HS-27A (cell line): ENCODE data around the gene TIMP1.

Experiments used
- DNase-seq: peaks from one replicate; pipeline ENCODE4 v3.0.0-alpha.2; 2012; ENCODE audit warnings: low read depth, missing footprints

TIMP1 gene

DNA sequence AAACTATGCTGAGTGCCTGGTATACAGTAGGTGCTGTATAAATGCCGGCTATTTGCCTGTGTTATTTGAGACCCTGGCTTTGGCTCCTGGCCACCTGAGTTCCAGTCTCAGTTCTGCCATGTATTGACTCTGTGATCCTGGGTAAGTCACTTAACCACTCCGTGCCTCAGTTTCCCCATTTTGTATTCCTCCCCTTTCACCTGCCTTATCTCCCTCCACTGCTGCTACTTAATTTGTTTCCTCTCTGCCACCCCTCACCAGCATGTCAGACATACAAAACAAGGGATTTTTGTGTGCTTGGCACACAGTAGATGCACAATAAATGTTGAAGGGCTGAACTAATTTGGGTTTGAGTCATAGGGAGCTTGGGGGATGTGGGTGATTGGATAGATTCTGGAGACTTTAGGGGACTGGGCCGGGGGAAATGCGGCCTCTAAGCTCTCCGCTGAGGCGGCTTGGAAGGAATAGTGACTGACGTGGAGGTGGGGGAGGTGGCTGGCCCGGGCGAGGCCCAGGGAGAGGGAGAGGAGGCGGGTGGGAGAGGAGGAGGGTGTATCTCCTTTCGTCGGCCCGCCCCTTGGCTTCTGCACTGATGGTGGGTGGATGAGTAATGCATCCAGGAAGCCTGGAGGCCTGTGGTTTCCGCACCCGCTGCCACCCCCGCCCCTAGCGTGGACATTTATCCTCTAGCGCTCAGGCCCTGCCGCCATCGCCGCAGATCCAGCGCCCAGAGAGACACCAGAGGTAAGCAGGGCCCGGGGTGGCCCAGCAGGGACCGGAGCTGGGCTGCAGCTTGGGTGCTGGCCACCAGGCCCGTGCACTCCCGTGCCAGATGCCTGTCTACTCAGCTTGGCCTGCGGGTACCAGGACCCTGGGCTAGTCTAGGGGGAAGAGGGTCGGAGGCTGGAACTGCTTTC lies at the start of gene TIMP1:
TSS of gene TIMP1 (plus strand) at position 706 of the 917 bp plus-strand sequence. CDS start 980 bp downstream, outside the sequence.
- DNase-seq: peak; percentile 58

DNA sequence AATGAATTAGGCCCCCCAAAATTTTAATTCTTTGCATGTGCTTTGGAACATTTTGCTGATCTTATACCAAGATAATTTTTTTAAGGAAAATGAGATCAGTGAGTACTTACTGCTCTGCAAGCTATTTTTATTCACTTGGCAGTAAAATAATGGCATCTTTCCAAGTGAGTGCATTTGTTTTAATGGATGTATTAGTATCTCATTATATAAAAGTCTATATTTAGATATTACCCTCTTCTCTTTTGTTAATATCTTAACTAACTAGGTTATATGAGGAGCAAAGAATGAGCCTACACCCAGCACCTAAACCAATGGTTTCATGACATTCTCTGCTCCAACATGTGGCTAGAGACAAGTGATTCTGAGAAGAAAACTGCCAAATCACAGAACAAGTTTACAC lies 42.4 kb upstream of the TIMP1 start:
- no peak for DNase-seq

DNA sequence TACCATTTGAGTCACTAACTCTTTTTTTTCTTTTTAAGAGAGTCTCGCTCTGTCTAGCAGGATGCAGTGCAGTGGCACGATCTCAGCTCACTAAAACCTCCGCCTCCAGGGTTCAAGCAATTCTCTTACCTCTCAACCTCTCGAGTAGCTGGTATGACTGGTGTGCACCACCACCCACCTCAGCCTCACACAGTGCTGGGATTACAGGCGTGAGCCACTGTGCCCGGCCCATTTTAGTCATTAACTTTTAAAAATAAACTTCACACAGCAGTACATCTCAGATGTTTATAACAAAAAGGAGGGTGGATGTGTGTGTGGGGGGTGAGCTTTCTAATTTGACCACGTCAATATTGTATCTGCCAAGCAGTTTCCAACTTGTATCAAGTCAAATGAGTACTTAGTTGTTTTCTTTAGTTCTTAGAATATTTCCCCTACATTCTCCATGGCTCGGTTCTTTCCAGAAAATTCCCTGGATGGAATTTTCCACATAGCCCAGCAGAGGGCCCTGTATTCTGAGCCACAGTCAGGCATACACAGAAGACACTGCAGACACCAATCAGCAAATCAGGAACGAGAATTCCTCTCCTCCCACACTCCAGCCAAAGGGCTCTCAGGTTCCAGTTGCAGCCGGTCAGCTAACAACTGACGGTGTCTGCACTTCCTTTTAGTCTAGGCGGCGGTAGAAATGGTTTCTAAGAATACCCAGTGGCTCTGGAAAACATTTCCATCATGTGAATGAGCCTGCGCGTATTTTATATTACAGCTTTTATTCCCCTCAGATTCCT lies 41.3 kb upstream of the TIMP1 start:
- DNase-seq: no peak

DNA sequence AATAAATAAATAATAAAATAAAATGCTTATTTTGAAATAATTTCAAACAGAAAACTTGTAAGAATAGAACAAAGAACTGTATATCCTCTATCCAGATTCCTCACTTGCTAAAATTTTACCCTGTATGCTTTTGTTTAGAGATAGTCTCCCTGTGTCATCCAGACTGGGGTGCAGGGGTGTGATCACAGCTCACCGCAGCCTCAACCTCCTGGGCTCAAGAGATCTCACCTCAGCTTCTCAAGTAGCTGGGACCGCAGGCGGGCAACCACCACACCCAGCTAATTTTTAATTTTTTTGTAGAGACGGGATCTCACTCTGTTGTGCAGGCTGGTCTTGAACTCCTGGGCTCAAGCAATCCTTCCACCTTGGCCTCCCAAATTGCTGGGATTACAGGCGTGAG lies 38.7 kb upstream of the TIMP1 start:
- no peak for DNase-seq

DNA sequence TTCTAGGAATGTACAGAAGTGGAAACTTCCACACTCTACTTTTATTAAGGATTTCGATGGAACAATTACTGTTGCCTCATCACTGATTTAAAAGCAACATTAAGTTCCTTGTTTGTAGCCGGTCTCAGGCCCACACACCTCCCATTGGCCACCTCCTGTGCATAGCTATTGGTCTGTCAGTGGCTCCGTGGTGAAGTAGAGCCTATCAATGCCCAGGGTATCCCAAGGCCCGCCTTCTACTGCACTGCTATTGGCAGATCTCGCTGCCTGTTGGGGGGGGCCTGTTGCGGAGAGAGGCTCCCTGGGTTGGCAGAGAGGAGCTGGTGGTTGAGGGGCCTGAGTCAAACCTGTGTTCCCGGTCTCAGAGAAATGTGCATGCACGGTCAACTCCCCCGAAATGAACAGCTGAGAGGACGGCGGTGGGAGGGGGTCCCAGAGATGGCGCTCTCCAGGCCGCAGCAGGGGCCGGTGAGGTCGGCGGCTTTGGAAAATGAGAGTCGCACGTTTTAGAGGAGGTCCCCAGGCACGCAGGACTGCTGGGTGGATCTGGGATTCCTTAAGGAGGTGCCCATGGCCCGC lies 26.1 kb upstream of the TIMP1 start:
- peak; percentile 46 for DNase-seq

- DNase-seq: no peak
These were observed 23.8 kb upstream of the TIMP1 start for GRCh38 chrX:47558436-47558835.

- no peak for DNase-seq
These were observed 21.9 kb upstream of the TIMP1 start for GRCh38 chrX:47560179-47560933.

DNA sequence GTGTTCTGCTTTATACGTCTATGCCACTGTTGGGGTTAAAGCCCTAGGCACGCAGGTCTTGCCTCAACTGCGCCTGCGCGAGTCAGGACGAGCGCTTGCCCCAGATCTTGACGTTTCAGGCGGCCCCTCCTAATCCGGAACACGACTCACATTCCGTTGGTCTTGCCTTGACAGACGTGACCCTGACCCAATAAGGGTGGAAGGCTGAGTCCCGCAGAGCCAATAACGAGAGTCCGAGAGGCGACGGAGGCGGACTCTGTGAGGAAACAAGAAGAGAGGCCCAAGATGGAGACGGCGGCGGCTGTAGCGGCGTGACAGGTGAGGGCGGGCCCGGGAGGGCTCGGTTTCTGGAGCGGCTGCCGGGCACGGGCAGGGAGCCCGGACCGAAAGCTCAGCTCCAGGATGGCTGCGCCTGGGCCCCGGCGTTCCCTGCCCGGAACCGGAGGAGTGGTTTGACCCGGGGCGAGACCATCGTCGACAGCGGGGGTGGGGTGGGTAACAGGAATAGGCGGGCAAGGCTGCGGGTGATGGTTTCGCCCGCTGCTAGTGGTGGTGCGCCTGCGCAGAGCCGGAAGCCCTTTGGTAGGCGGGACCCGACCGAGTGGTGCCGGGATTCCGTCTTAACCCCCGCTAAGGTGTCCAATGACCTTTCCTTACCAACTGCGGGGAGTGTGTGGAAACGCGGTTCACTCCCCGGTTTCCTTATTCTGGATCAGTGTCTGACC lies 21.1 kb upstream of the TIMP1 start, which contains the start of gene ARAF:
TSS of gene ARAF (plus strand) at position 272 of the 725 bp plus-strand sequence. CDS start 1,763 bp downstream, outside the sequence.
- DNase-seq: peak; percentile 86

- no peak for DNase-seq
These were observed 20.5 kb upstream of the TIMP1 start for GRCh38 chrX:47561659-47562151.

GRCh38 chrX:47562615-47563243 lies 19.5 kb upstream of the TIMP1 start:
- no peak for DNase-seq

DNA sequence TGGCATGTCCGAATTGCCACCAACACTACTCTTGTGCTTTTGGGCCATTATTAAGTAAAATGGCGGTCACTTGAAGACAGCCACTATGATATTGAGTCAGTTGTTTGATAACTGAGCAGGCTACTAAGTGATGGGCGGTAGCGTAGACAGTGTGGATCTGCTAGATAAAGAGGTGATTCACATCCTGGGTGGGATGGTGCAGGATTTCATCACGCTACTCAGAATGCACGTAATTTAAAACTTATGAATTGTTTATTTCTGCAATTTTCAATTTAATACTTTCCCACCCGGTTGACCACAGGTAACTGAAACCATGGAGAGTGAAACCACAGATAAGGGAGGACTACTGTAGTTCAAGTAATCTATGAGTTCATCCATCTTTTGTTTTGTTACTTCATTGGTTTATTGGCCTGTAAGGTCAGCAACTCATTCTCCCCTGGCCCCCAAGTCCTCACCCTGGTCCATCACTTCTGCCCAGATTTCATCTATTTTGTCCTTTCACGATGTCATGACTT lies 18.4 kb upstream of the TIMP1 start:
- no peak for DNase-seq

DNA sequence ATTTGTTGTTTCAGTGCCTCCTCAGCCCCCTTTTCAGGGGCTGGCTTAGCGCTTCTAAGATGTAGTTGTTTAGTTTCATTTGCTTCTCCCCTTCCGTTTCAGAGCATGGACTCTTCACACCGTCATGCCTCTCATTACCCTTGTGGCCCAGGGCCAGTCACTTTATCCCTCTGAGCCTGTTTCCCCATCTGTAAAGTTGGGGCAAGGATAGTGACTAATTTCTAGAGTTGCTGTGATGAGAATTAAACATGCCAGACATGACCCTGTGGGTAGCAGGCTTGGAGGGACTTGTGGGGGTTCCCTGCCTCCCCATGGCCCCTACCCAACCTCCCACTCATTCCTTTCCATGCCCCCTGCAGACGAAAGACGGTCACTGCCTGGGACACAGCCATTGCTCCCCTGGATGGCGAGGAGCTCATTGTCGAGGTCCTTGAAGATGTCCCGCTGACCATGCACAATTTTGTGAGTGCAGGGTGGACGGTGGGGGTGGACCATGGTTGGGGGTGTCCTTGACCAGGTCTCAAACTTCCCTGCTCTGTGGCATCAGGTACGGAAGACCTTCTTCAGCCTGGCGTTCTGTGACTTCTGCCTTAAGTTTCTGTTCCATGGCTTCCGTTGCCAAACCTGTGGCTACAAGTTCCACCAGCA lies 17.7 kb upstream of the TIMP1 start:
- DNase-seq: no peak

- no peak for DNase-seq
These were observed 15.4 kb upstream of the TIMP1 start for GRCh38 chrX:47566841-47567240.

DNA sequence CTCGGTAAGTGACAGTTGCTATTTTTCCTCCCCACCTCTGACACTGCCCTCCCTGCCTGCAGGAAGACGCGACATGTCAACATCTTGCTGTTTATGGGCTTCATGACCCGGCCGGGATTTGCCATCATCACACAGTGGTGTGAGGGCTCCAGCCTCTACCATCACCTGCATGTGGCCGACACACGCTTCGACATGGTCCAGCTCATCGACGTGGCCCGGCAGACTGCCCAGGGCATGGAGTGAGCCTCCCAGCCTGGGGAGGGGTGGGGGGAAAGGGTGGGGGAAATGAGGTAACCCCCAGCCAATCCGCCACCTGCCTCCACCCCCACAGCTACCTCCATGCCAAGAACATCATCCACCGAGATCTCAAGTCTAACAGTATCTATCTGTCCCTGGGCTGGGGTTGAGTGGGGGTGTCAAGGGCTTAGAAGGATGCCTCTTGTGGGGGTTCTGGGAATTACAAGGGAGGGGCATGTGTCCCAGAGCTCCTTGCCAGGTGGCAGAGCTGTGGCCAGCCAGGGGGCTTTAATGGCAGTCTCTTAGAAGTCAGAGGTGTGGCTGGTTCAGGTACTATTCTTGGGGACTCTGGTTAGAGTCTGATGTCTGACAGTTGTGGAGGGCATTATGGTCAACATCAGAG lies 13.5 kb upstream of the TIMP1 start:
- DNase-seq: no peak

GRCh38 chrX:47570794-47571193 lies 11.4 kb upstream of the TIMP1 start:
- no peak for DNase-seq

DNA sequence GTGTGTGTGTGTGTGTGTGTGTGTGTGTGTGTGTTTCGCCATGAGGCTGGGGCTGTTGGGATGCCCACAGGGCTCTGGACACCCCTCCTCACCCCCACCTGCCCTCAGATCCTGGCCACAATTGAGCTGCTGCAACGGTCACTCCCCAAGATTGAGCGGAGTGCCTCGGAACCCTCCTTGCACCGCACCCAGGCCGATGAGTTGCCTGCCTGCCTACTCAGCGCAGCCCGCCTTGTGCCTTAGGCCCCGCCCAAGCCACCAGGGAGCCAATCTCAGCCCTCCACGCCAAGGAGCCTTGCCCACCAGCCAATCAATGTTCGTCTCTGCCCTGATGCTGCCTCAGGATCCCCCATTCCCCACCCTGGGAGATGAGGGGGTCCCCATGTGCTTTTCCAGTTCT lies 11.0 kb upstream of the TIMP1 start:
- DNase-seq: no peak

DNA sequence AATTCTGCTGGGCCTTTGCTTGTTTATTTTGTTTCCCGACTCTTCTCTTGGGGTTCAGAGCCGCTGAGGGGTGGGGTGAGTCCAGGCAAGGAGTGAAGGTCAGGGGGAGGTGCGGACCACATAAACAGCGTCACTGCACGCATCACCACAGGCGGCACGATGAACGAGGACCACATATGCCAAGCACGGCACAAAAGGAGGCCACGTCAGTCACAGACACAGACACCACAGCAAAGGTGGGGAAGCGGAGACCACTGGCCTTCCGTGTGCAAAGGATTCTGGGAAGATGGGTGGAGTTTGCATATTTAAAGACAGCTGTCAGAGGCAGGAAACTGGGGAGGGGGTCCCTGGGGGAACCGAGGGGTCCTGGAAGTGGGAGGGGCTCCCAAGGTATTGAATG lies 10.3 kb upstream of the TIMP1 start:
- no peak for DNase-seq

DNA sequence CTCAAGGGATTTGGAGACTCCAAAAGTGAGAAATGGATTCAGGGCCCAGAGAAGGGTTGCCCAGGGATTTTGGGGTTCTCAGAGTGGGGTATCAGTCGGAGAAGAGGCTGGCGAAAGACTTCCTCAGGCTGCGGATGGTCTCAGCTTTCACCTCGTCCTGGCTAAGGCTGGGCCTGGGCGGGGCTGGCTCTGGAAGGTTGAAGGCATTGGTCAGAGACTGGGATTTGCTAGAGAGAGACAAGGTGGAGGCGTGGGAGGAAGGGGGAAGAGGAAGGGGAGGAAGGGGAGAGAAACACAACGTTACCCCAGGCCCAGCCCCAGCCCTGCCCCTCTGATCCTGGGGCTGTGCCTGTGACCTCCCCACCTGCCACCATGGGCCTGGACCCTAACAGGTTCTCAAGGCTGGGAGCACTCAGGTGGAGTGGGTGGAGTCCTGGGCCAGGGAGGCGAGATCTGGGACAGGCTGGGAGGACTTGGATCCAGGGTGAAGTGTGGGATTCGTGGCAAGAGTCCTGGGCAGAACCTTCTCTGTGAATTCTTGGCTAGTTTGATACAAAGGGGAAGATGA lies 9.4 kb upstream of the TIMP1 start:
- DNase-seq: no peak
